Panc1 (cell line): ENCODE measurements around the gene MYBPC3. TPM values are rescaled to one million over a fixed set of nuclear protein-coding genes. Genes with fewer than 3 reads are reported as not detected.
A peak's percentile ranks its signal among the peaks of the same experiment; 100 is the strongest.

Experiments
- ATAC-seq: fragments of 200-7000 bp; cut with Tn5 transposase; 2 replicates; pipeline ENCODE4 v1.9.1; 2020; ENCODE audit warnings: mild to moderate bottlenecking, moderate library complexity
- BruUV-seq: library from RNA; stranded (reverse); fragments of 400-500 nt; replicated peaks from 2 replicates; lab custom pipeline; 2021; lab: Mats Ljungman, UMichigan
- CTCF ChIA-PET: fragments of 300-600 bp; sonication (Branson Sonifier 250); formaldehyde crosslinking; loops from one replicate; lab custom pipeline; 2022; ENCODE audit warnings: antibody characterized with exemption; lab: Charles Lee
- POLR2A ChIA-PET: fragments of 300-600 bp; sonication (Branson Sonifier 250); formaldehyde crosslinking; loops from one replicate; lab custom pipeline; 2022; ENCODE audit warnings: antibody characterized with exemption; lab: Charles Lee
- DNase-seq: peaks from one replicate; pipeline ENCODE4 v3.0.0-alpha.2; 2010; ENCODE audit warnings: low read depth, low spot score
- H3K27ac ChIP-seq: 2 replicates; pipeline ENCODE4 v1.5.1; 2011; ENCODE audit warnings: mild to moderate bottlenecking, low read length, inconsistent platforms
- H3K27me3 ChIP-seq: fragments of 200-500 bp; sonication (Bioruptor generic); 2 replicates; pipeline ENCODE4 v1.6.0; 2014; ENCODE audit warnings: low read length, inconsistent platforms; ENCODE audit not compliant: control insufficient read depth, insufficient read depth
- H3K36me3 ChIP-seq: fragments of 200-500 bp; sonication (Bioruptor generic); 2 replicates; pipeline ENCODE4 v1.5.1; 2014; ENCODE audit warnings: inconsistent platforms, mild to moderate bottlenecking, low read length, moderate library complexity; ENCODE audit not compliant: control insufficient read depth, insufficient read depth
- H3K4me1 ChIP-seq: 2 replicates; pipeline ENCODE4 v1.5.1; 2011; ENCODE audit warnings: inconsistent platforms, mild to moderate bottlenecking, low read length, moderate library complexity; ENCODE audit not compliant: control insufficient read depth, insufficient read depth
- H3K4me3 ChIP-seq, 2 experiments: 2 replicates each; pipeline ENCODE4 v1.5.1; 2011 to 2012; ENCODE audit warnings: low read depth in 2 of 2, low read length in 2 of 2, mild to moderate bottlenecking in 2 of 2, inconsistent platforms in 1 of 2, moderate library complexity in 1 of 2
- H3K9me3 ChIP-seq: fragments of 200-500 bp; sonication (Bioruptor generic); 2 replicates; pipeline ENCODE4 v1.5.1; 2014; ENCODE audit warnings: low read depth, mild to moderate bottlenecking, inconsistent platforms, low read length, moderate library complexity; ENCODE audit not compliant: control insufficient read depth, insufficient read depth
- POLR2AphosphoS5 ChIP-seq: IDR thresholded peaks from 2 replicates; pipeline ENCODE4 v1.6.1; 2012; ENCODE audit warnings: mild to moderate bottlenecking, low read depth, low read length, moderate library complexity
- SIN3A ChIP-seq: IDR thresholded peaks from 2 replicates; pipeline ENCODE4 v1.6.1; 2012; ENCODE audit warnings: low read depth, mild to moderate bottlenecking, low read length, moderate library complexity, borderline replicate concordance; ENCODE audit not compliant: insufficient read depth
- TCF7L2 ChIP-seq: IDR thresholded peaks from 2 replicates; pipeline ENCODE4 v1.6.1; 2011; ENCODE audit warnings: mild to moderate bottlenecking, low read depth, low read length, inconsistent platforms
- in situ Hi-C: cut with HindIII; loops from 2 replicates; pipeline ENCODE4 v1.10.0; 2016; ENCODE audit warnings: low sequenced_read_pairs, low pct_unique_long_range_greater_than_20kb
- intact Hi-C: fragments of 100-400 bp; cut with micrococcal nuclease; formaldehyde crosslinking; loops from one replicate; pipeline ENCODE4 v1.10.0; 2022; ENCODE audit not compliant: unreplicated experiment
- total RNA-seq: library from RNA; stranded (reverse); gene quantifications from one replicate; pipeline ENCODE4 v1.2.1, GENCODE V29; 2021; ENCODE audit not compliant: unreplicated experiment
- TF ChIP-seq, protein P1 (sequence below): fragments of 450-650 bp; IDR thresholded peaks from 2 replicates; pipeline ENCODE4 v1.5.1; 2017; ENCODE audit warnings: mild to moderate bottlenecking
- TF ChIP-seq, protein P2 (sequence below), 2 experiments: IDR thresholded peaks; 2 replicates each; pipeline ENCODE4 v1.6.1; 2011 to 2012; ENCODE audit warnings: low read depth in 2 of 2, control low read depth in 1 of 2, low read length in 1 of 2, mild to moderate bottlenecking in 1 of 2, moderate library complexity in 1 of 2; ENCODE audit not compliant: insufficient read depth in 1 of 2

Gene MYBPC3
- total RNA-seq, 1 experiment from 2014 or later: not detected

DNA sequence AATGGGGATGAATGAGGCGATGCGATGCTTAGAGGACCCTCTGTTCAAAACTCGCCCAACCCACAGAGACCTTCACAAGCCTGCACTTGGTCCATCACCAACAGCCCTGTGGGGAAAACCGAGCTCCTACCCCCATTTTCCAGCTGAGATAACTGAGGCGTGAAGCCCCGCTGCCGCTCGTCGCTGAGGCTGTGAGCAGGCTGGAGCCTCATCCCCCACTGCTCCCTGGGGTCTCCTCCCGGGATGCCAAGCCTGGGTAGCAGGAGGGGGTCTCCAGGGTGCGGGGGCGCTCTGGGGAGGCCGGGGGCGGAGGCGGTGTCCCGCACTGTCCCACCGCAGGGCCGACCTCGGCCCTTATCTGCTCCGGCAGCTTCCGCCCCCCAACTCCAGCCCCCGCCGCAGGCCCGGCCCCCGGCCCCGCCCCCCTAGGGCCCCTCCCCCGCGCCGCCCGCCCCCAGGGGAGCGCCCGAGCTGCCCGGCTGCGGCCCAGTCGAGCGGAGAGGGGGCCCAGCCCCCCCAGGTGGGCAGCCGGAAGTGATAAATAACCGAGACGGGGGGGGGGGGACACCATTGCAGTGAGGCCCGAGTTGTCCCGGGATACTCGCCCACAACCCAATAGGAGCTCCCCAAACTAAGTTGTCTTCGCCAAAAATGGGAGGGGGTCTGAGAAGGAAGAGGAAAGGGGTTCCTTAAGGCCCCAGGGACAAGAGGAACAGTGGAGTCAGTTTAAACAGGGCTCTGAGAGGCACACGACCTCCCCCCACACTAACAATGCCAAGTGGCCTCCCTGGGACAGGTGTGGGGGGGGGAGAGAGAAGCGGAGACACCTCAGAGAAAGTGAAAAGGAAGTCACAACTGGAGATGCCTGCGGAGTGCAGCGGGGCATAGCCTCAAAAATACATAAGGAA lies 47.6 kb upstream of the MYBPC3 start:
- in situ Hi-C loops (no loop called here), intact Hi-C loops (no loop called here)
- ChIA-PET POLR2A (interaction anchor here (0.6 to 0.7 kb wide), 2 partner anchors 15 to 38 kb away, joined by 6 to 8 read pairs; no protein-coding TSS in a partner anchor), CTCF (interaction anchor here (0.6 kb wide), 1 partner anchor 17 kb away, joined by 8 read pairs; no protein-coding TSS in a partner anchor)
- no peak for TF ChIP-seq SIN3A
- TF ChIP-seq, protein P1, sequence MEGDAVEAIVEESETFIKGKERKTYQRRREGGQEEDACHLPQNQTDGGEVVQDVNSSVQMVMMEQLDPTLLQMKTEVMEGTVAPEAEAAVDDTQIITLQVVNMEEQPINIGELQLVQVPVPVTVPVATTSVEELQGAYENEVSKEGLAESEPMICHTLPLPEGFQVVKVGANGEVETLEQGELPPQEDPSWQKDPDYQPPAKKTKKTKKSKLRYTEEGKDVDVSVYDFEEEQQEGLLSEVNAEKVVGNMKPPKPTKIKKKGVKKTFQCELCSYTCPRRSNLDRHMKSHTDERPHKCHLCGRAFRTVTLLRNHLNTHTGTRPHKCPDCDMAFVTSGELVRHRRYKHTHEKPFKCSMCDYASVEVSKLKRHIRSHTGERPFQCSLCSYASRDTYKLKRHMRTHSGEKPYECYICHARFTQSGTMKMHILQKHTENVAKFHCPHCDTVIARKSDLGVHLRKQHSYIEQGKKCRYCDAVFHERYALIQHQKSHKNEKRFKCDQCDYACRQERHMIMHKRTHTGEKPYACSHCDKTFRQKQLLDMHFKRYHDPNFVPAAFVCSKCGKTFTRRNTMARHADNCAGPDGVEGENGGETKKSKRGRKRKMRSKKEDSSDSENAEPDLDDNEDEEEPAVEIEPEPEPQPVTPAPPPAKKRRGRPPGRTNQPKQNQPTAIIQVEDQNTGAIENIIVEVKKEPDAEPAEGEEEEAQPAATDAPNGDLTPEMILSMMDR: no peak
- no peak for TF ChIP-seq TCF7L2
- TF ChIP-seq, protein P2, sequence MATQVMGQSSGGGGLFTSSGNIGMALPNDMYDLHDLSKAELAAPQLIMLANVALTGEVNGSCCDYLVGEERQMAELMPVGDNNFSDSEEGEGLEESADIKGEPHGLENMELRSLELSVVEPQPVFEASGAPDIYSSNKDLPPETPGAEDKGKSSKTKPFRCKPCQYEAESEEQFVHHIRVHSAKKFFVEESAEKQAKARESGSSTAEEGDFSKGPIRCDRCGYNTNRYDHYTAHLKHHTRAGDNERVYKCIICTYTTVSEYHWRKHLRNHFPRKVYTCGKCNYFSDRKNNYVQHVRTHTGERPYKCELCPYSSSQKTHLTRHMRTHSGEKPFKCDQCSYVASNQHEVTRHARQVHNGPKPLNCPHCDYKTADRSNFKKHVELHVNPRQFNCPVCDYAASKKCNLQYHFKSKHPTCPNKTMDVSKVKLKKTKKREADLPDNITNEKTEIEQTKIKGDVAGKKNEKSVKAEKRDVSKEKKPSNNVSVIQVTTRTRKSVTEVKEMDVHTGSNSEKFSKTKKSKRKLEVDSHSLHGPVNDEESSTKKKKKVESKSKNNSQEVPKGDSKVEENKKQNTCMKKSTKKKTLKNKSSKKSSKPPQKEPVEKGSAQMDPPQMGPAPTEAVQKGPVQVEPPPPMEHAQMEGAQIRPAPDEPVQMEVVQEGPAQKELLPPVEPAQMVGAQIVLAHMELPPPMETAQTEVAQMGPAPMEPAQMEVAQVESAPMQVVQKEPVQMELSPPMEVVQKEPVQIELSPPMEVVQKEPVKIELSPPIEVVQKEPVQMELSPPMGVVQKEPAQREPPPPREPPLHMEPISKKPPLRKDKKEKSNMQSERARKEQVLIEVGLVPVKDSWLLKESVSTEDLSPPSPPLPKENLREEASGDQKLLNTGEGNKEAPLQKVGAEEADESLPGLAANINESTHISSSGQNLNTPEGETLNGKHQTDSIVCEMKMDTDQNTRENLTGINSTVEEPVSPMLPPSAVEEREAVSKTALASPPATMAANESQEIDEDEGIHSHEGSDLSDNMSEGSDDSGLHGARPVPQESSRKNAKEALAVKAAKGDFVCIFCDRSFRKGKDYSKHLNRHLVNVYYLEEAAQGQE (IDR thresholded peaks at IDR 0.05; ENCODE audit: insufficient read depth in 1 of 2, low read depth in 2 of 2, low read length in 1 of 2): no peak
- TF ChIP-seq POLR2AphosphoS5: no peak
- BruUV-seq: no TSS peak
- H3K27me3 ChIP-seq: no peaks in the 10 kb centered on the region
- H3K4me3 ChIP-seq: peak overlapping the region; percentile 31 to 48
- ATAC-seq (peak; percentile 46; the same call in 1 of the 2 replicates), DNase-seq (no peak)
- H3K36me3 ChIP-seq: no peaks in the 10 kb centered on the region
- H3K27ac ChIP-seq: no peak overlapping the region
- H3K9me3 ChIP-seq: no peaks in the 10 kb centered on the region
- peaks cover 5% of the 10 kb centered on the region for H3K4me1 ChIP-seq

DNA sequence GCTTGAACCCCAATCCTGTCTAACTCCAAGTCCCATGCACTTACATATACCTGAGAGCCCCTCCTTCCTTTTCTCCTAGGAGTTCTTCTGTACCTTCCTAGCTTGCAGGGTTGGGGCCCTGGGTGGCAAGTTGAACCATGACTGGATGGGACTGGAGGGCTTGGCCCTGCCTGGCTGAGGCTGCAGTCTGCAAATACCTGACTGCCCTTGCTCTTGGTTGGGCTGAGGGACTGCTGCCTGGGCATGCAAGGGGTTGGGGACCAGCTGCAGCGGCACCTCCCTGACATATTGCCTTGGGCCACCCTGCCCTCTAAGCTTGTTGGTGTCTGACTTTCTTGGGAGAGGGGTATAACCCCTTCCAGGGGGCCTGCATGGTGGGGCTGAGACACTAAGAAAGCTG lies 46.0 kb upstream of the MYBPC3 start:
- peaks cover 5% of the 10 kb centered on the region for H3K4me1 ChIP-seq
- no peak for DNase-seq
- intact Hi-C loops (no loop called here), in situ Hi-C loops (no loop called here)
- TF ChIP-seq, protein P2 (IDR thresholded peaks at IDR 0.05; ENCODE audit: insufficient read depth in 1 of 2, low read depth in 2 of 2, low read length in 1 of 2): no peak
- no peak for TF ChIP-seq POLR2AphosphoS5
- H3K4me3 ChIP-seq: no peak overlapping the region
- no TSS peak for BruUV-seq
- no peaks in the 10 kb centered on the region for H3K27me3 ChIP-seq
- ChIA-PET CTCF (interaction anchor here (0.6 kb wide), 1 partner anchor 515 kb away, joined by 3 read pairs; no protein-coding TSS in a partner anchor), POLR2A (interaction anchor here (0.7 kb wide), 1 partner anchor 12 kb away, joined by 3 read pairs; no protein-coding TSS in a partner anchor)
- H3K9me3 ChIP-seq: no peaks in the 10 kb centered on the region
- ATAC-seq: no peak
- H3K27ac ChIP-seq: no peak overlapping the region
- no peaks in the 10 kb centered on the region for H3K36me3 ChIP-seq
